Measurements from ENCODE around the gene ITSN1. TPM values are rescaled to one million over a fixed set of nuclear protein-coding genes. Genes with fewer than 3 reads are reported as not detected.
"Not testable (repeated sequence)": the region's sequence is repeated elsewhere in the genome, so short reads cannot be mapped to it uniquely, and the experiment has no call there.

ITSN1 gene
- total RNA-seq = 10 to 100 TPM; 14.5 to 33.1 (median 26.9) TPM

DNA sequence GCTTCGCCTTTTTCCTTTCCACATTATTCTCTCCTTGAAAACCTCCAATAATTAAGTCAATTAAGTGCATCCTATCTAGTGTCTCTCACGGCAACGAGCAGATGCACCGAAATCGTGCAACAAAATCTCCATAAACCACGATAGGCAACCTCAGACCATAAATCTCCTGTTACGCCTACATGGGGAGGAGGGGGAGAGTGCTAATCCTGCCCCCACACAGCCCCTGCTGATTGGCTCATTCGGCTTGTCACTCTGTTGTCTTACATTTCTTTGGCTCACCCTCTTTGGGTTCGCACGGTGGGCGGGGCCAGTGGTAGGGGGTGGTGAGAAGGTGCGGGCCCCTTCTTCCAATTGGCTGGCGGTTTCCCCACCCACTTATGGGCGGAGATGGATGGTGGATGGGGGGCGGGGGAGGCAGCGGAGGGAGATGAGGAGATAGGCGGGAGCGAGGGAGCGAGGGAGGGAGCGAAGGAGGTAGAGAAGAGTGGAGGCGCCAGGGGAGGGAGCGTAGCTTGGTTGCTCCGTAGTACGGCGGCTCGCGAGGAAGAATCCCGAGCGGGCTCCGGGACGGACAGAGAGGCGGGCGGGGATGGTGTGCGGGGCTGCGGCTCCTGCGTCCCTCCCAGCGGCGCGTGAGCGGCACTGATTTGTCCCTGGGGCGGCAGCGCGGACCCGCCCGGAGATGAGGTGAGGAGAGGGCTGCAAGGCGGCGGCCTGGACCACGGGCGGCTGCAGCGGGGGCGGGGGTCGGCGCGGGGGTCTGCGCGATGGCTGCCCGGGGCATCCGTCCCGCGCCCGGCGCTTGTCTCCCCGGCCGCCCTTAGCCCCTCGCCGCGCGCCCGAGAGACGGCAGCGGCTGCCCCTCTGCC is at the start of gene ITSN1:
Gene ITSN1 (plus strand): TSS at position 475 of the 869 bp plus-strand sequence. CDS start 76,328 bp downstream, outside the sequence.
- DNase-seq (peak; percentile 100), ATAC-seq (peak; percentile 89 to 92)
- no peaks in the 10 kb centered on the region for H3K36me3 ChIP-seq
- H3K4me1 ChIP-seq = peaks cover 23 to 31% of the 10 kb centered on the region in 2 donors
- in situ Hi-C loops (cut with MboI; ENCODE audit: low sequenced_read_pairs in 4 of 4) (loop anchor here in 1 of 4 donors (10.0 kb wide), 1 partner anchor 253 kb away; no protein-coding TSS in a partner anchor), intact Hi-C loops (cut with DNase I; ENCODE audit: low total_unique reads) (loop anchor here (1.0 to 10.0 kb wide), 7 partner anchors 100 to 973 kb away; partner anchors contain the start of genes ATP5PO, GART, PAXBP1 and RCAN1)
- peak; percentile 81 for TF ChIP-seq POLR2A (IDR thresholded peaks at IDR 0.05)
- TF ChIP-seq, protein P1, sequence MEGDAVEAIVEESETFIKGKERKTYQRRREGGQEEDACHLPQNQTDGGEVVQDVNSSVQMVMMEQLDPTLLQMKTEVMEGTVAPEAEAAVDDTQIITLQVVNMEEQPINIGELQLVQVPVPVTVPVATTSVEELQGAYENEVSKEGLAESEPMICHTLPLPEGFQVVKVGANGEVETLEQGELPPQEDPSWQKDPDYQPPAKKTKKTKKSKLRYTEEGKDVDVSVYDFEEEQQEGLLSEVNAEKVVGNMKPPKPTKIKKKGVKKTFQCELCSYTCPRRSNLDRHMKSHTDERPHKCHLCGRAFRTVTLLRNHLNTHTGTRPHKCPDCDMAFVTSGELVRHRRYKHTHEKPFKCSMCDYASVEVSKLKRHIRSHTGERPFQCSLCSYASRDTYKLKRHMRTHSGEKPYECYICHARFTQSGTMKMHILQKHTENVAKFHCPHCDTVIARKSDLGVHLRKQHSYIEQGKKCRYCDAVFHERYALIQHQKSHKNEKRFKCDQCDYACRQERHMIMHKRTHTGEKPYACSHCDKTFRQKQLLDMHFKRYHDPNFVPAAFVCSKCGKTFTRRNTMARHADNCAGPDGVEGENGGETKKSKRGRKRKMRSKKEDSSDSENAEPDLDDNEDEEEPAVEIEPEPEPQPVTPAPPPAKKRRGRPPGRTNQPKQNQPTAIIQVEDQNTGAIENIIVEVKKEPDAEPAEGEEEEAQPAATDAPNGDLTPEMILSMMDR (IDR thresholded peaks at IDR 0.05 in 4 of 5, conservative IDR thresholded peaks at IDR 0.05 in 1 of 5) = peak in 1 of 5 experiments; percentile 16
- H3K9me3 ChIP-seq = no peaks in the 10 kb centered on the region
- no peaks in the 10 kb centered on the region for H3K27me3 ChIP-seq
- H3K4me3 ChIP-seq = peak within 1 kb of the TSS; percentile 64 to 84 (median 77)
- H3K27ac ChIP-seq = peak within 1 kb of the TSS; percentile 80 to 92 (median 87)

DNA sequence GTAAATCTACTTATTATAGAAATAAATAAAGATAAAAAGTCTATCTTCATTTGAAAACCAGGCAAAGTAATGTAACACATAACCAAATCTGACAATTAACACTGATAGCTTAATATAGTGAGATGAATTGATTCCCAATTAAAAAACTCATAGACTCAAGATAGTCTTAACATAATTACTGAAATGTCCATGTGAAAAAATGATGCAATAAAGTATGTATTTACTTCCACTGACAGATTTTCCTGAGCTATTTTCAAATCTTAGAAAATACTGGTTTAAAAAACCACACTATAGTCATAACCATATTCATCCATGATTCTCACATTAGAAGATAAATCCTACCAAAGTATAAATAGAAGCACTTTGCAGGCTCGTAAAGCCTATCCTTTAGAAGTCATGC is 44.2 kb upstream of the ITSN1 start:
- no peaks in the 10 kb centered on the region for H3K4me1 ChIP-seq
- intact Hi-C loops (cut with DNase I; ENCODE audit: low total_unique reads) = no loop called here
- H3K4me3 ChIP-seq = no peak overlapping the region
- H3K36me3 ChIP-seq = peaks cover 0 to 65% of the 10 kb centered on the region in 2 donors
- DNase-seq = no peak
- H3K27ac ChIP-seq = no peak overlapping the region
- no peaks in the 10 kb centered on the region for H3K9me3 ChIP-seq
- in situ Hi-C loops (cut with MboI; ENCODE audit: low sequenced_read_pairs in 4 of 4) = no loop called here
- ATAC-seq = no peak
- no peak for TF ChIP-seq POLR2A (IDR thresholded peaks at IDR 0.05)
- TF ChIP-seq, protein P1 (IDR thresholded peaks at IDR 0.05 in 4 of 5, conservative IDR thresholded peaks at IDR 0.05 in 1 of 5) = no peak
- H3K27me3 ChIP-seq = no peaks in the 10 kb centered on the region

DNA sequence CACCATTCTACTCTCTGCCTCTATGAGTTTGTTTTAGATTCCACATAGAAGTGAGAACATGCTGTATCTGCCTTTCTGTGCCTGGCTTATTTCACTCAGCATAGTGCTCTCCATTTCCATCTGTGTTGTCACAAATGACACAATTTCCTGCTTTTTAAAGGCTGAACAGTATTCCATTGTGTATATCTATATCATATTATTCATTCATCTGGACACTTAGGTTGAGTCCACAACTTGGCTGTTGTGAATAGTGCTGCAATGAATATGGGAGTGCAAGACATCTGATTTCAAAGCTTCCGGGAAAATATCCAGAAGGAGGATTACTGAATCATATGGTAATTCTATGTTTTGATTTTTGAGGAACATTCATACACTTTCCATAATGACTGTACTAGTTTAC is 33.7 kb upstream of the ITSN1 start:
- H3K27me3 ChIP-seq = no peaks in the 10 kb centered on the region
- DNase-seq (no peak), ATAC-seq (no peak)
- no peak overlapping the region for H3K27ac ChIP-seq
- no peak overlapping the region for H3K4me3 ChIP-seq
- TF ChIP-seq, protein P1 (IDR thresholded peaks at IDR 0.05 in 4 of 5, conservative IDR thresholded peaks at IDR 0.05 in 1 of 5) = no peak
- TF ChIP-seq POLR2A (IDR thresholded peaks at IDR 0.05) = no peak
- in situ Hi-C loops (cut with MboI; ENCODE audit: low sequenced_read_pairs in 4 of 4) = no loop called here
- H3K4me1 ChIP-seq = peaks cover 10 to 13% of the 10 kb centered on the region in 2 donors
- intact Hi-C loops (cut with DNase I; ENCODE audit: low total_unique reads) = loop anchor here (5.0 kb wide), 1 partner anchor 411 kb away; no protein-coding TSS in a partner anchor
- H3K36me3 ChIP-seq = peaks cover 8 to 24% of the 10 kb centered on the region in 2 donors
- H3K9me3 ChIP-seq = no peaks in the 10 kb centered on the region

DNA sequence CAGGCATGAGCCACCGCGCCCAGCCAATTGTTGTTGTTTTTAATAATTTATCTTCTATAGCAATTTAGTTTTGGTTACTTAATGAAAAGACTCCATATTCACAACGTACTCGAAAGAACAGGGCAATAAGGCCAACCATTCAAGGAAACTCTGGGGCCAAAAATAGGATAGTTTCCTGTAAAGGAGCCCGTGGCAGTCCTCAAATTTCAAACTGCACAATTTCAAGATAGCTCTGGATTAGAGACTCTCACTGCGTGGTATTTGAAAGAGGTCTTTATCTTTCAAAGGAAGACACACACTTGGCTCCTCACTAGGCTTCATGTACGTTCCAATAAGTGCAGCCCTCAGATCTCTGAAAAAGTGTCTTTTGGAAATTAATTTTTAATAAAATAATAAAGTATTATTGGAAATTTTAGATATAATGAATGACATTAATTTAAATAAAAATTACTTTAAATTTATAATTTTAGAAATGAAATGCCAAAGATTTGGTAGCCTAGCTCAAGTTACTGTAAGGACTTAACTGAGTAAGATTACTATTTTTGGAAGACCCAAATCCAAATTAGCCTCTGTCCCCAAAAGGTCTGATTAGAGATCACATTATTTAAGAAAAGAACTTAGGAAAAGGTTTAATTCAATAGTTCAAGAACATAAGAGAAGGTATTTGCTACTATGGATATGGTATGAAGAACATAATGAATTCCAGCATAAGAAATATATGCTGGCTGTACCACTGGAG is 31.1 kb upstream of the ITSN1 start:
- intact Hi-C loops (cut with DNase I; ENCODE audit: low total_unique reads) (no loop called here), in situ Hi-C loops (cut with MboI; ENCODE audit: low sequenced_read_pairs in 4 of 4) (no loop called here)
- H3K4me3 ChIP-seq = no peak overlapping the region
- peaks cover 8 to 35% of the 10 kb centered on the region in 2 donors for H3K36me3 ChIP-seq
- H3K27ac ChIP-seq = peak overlapping the region; percentile 10 to 57 (median 42)
- TF ChIP-seq, protein P1 (IDR thresholded peaks at IDR 0.05 in 4 of 5, conservative IDR thresholded peaks at IDR 0.05 in 1 of 5) = no peak
- TF ChIP-seq POLR2A (IDR thresholded peaks at IDR 0.05) = no peak
- H3K27me3 ChIP-seq = no peaks in the 10 kb centered on the region
- H3K4me1 ChIP-seq = peaks cover 10 to 13% of the 10 kb centered on the region in 2 donors
- DNase-seq (no peak), ATAC-seq (peak in 1 of 2 donors; percentile 58)
- no peaks in the 10 kb centered on the region for H3K9me3 ChIP-seq

DNA sequence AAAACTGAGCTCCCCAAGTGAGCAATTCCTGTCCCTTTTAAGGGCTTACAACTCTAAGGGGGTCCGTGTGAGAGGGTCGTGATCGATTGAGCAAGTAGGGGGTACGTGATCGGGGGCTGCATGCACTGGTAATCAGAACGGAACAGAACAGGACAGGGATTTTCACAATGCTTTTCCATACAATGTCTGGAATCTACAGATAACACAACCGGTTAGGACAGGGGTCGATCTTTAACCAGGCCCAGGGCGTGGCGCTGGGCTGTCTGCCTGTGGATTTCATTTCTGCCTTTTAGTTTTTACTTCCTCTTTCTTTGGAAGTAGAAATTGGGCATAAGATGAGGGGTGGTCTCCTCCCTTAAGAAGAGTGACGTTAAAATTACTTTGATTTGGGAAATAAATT is 24.7 kb upstream of the ITSN1 start:
- in situ Hi-C loops (cut with MboI; ENCODE audit: low sequenced_read_pairs in 4 of 4); H3K9me3 ChIP-seq; ATAC-seq; DNase-seq; H3K27ac ChIP-seq; H3K4me1 ChIP-seq; H3K4me3 ChIP-seq; intact Hi-C loops (cut with DNase I; ENCODE audit: low total_unique reads); H3K27me3 ChIP-seq: not testable (repeated sequence)
- H3K36me3 ChIP-seq = peaks cover 0 to 44% of the 10 kb centered on the region in 2 donors

Measured in gastrocnemius medialis (tissue), 4 donors.